Esophagus muscularis mucosa (tissue), 3 donors: ENCODE measurements around the gene NUP62.

Source experiments
- POLR2A ChIP-seq: fragments of 450-650 bp; IDR thresholded peaks from one replicate; pipeline ENCODE4 v1.6.1; 2017; ENCODE audit warnings: antibody characterized with exemption, moderate library complexity, mild to moderate bottlenecking, low read depth
- POLR2AphosphoS5 ChIP-seq, 2 donors: sonication (generic); formaldehyde crosslinking; IDR thresholded peaks; one replicate each; pipeline ENCODE4 v1.6.1; 2017; ENCODE audit warnings: antibody characterized with exemption in 2 of 2
- TF ChIP-seq, protein P1 (sequence below), 3 experiments: fragments of 200-600 bp in 2 of 3; fragments of 450-650 bp in 1 of 3; sonication (generic) in 2 of 3; IDR thresholded peaks; one replicate each; pipeline ENCODE4 v1.5.1; 2017 to 2019; ENCODE audit warnings: antibody characterized with exemption in 3 of 3, mild to moderate bottlenecking in 2 of 3, moderate library complexity in 1 of 3

DNA sequence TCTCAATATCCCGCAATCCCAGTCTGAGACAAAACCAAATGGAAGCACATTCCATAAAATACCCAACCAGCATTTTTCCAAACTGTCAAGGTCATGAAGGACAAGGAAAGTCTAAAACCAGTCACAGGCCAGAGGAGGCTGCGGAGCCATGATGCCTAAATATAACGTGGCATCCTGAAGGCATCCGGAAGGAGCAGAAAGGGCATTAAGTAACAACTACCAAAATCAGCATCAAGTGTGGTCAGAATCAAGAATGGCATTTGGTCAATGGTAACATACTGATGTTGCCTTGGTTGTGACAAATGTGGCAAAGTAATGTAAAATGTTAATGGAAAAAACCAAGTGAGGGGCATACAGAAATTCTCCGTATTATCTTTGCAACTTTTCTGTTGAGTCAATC lies 3.8 kb downstream of the NUP62 start:
- TF ChIP-seq, protein P1, sequence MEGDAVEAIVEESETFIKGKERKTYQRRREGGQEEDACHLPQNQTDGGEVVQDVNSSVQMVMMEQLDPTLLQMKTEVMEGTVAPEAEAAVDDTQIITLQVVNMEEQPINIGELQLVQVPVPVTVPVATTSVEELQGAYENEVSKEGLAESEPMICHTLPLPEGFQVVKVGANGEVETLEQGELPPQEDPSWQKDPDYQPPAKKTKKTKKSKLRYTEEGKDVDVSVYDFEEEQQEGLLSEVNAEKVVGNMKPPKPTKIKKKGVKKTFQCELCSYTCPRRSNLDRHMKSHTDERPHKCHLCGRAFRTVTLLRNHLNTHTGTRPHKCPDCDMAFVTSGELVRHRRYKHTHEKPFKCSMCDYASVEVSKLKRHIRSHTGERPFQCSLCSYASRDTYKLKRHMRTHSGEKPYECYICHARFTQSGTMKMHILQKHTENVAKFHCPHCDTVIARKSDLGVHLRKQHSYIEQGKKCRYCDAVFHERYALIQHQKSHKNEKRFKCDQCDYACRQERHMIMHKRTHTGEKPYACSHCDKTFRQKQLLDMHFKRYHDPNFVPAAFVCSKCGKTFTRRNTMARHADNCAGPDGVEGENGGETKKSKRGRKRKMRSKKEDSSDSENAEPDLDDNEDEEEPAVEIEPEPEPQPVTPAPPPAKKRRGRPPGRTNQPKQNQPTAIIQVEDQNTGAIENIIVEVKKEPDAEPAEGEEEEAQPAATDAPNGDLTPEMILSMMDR (IDR thresholded peaks at IDR 0.05): no peak
- TF ChIP-seq POLR2A (no peak), POLR2AphosphoS5 (IDR thresholded peaks at IDR 0.05) (no peak)
